KG1 (cell line): ENCODE measurements around the gene TSEN54.
A peak's percentile ranks its signal among the peaks of the same experiment; 100 is the strongest.

Source experiments
- DNase-seq: peaks from one replicate; lab custom pipeline; 2025; lab: John Stamatoyannopoulos, UW

The TSEN54 gene

GRCh38 chr17:75544250-75544649, 27.9 kb downstream of the TSEN54 start:
- DNase-seq: no peak

- no peak for DNase-seq
These were observed 29.9 kb downstream of the TSEN54 start for GRCh38 chr17:75546181-75546580.

GRCh38 chr17:75547091-75547490, 30.8 kb downstream of the TSEN54 start:
- DNase-seq: no peak

GRCh38 chr17:75548813-75549212, 32.5 kb downstream of the TSEN54 start:
- DNase-seq: no peak

- no peak for DNase-seq
These were observed 33.2 kb downstream of the TSEN54 start for GRCh38 chr17:75549246-75550138.

- DNase-seq: no peak
These were observed 33.8 kb downstream of the TSEN54 start for GRCh38 chr17:75550139-75550465.

GRCh38 chr17:75551266-75551665, 34.9 kb downstream of the TSEN54 start:
- no peak for DNase-seq

- no peak for DNase-seq
These were observed 36.3 kb downstream of the TSEN54 start for GRCh38 chr17:75552425-75553294.

- DNase-seq: peak; percentile 36
These were observed 37.2 kb downstream of the TSEN54 start for GRCh38 chr17:75553295-75554110.

- no peak for DNase-seq
These were observed 39.4 kb downstream of the TSEN54 start for GRCh38 chr17:75555679-75556153.

GRCh38 chr17:75557075-75557851, 40.9 kb downstream of the TSEN54 start:
- no peak for DNase-seq

GRCh38 chr17:75557852-75558665, 41.7 kb downstream of the TSEN54 start:
- DNase-seq: no peak

- DNase-seq: no peak
These were observed 42.6 kb downstream of the TSEN54 start for GRCh38 chr17:75558666-75559530.

GRCh38 chr17:75559958-75560533, 43.7 kb downstream of the TSEN54 start:
- DNase-seq: no peak

GRCh38 chr17:75561927-75562603, 45.7 kb downstream of the TSEN54 start:
- DNase-seq: no peak

GRCh38 chr17:75563063-75563758, 46.9 kb downstream of the TSEN54 start:
- DNase-seq: no peak

- DNase-seq: no peak
These were observed 47.9 kb downstream of the TSEN54 start for GRCh38 chr17:75564195-75564594.

GRCh38 chr17:75565066-75565465, 48.7 kb downstream of the TSEN54 start:
- no peak for DNase-seq
